GM19035 (cell line): ENCODE results near the gene AP1M1.
A peak's percentile ranks its signal among the peaks of the same experiment; 100 is the strongest.

Experiments
- ATAC-seq: cut with Tn5 transposase; IDR thresholded peaks from one replicate; pipeline ENCODE4 v1.9.1; 2021; ENCODE audit not compliant: unreplicated experiment

Gene AP1M1

DNA sequence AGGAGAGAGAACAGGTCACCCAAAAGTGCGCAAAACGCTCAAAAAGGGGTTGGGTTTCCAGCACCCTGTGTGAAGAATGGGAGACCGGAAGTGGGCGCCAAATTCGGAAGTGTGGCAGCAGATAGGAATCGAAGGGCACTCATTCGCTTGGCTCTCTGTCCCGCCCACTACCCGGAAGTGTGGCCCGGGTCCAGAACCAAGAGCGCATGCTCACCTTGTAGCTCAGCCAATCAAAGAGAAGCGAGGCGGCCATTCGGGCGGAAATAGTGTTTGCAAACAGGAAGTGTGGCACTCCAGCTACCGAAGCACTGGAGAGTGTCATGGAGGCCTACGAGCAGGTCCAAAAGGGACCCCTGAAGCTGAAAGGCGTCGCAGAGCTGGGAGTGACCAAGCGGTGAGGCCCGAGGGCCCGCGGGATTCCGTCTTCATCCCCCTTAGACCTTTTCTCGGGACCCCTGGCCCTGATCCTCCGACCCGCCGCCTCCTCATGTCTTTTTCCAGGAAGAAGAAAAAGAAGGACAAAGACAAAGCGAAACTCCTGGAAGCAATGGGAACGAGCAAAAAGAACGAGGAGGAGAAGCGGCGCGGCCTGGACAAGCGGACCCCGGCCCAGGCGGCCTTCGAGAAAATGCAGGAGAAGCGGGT lies 12.5 kb upstream of the AP1M1 start, which contains the start of gene FAM32A:
Gene FAM32A, plus strand, starts transcription at position 288 of the 645 bp plus-strand sequence. Its CDS starts 33 bp downstream, at position 321.
- peak; percentile 90 for ATAC-seq

- no peak for ATAC-seq
Measured at GRCh38 chr19:16185768-16186123, 12.0 kb upstream of the AP1M1 start.

DNA sequence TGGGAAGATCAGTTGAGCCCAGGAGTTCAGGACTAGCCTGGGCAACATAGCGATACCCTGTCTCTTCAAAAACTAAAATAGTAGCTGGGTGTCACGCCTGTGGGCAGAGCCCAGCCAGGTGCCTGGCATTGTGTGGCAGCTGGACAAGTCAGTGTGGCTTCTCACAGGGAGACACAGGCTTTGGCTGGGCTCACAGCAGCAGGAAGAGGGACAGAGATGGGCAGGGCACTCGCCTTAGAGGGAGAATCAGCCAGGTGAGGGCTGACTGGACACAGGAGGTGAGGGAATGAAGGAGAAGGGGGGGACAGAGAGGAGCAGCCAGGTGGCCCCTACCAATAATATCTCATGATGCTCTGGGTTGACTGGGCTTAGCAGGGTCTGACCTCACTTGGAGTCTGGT lies 9.2 kb upstream of the AP1M1 start:
- no peak for ATAC-seq

GRCh38 chr19:16190198-16190597 lies 7.5 kb upstream of the AP1M1 start:
- ATAC-seq, result no peak

DNA sequence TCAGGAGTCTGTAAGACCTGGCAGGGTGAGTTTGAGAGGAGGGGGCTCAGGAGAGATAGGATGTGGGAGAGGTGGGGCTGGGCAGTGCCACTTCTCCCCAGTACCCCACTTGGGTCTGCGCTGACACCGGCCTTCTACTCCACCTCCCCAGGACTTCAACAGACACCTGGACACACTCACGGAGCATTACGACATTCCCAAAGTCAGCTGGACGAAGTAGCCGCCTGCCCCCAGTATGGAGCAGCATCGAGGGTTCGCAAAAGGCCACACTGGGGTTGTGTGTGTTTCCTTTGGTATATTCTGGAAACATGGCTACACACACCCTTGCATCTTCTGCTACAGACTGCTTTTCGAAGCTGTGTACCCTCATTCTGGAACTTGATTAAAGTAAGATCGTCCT lies 7.0 kb upstream of the AP1M1 start:
- no peak for ATAC-seq

GRCh38 chr19:16191216-16191908 lies 6.3 kb upstream of the AP1M1 start:
- no peak for ATAC-seq

- ATAC-seq, result no peak
Measured at GRCh38 chr19:16193466-16193865, 4.2 kb upstream of the AP1M1 start.

DNA sequence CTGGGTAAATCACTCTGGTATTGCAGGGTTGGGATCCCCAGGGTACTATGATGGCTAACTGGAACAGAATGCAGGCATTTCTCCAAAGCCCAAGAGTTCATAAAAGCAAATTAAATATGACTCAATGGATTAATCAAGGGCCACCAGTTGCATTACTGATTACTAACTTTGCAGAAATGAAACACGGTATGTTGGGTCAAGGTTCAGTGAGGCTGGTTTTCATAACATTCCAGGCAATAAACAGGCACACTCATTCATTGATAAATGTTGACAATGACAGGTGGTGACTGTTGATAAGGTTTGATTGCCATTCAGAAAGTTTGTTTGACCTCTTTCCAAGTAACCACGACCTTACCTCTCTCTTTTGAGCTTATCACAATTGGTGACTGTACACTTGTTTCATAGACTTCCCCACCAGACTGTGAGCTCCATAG lies 506 bp upstream of the AP1M1 start:
- peak; percentile 7 for ATAC-seq

- no peak for ATAC-seq
Measured at GRCh38 chr19:16198370-16198651, 600 bp downstream of the AP1M1 start.

GRCh38 chr19:16199275-16199932 lies 1.7 kb downstream of the AP1M1 start:
- no peak for ATAC-seq

GRCh38 chr19:16200038-16201010 lies 2.6 kb downstream of the AP1M1 start:
- ATAC-seq, result no peak

GRCh38 chr19:16201011-16201391 lies 3.3 kb downstream of the AP1M1 start:
- no peak for ATAC-seq

DNA sequence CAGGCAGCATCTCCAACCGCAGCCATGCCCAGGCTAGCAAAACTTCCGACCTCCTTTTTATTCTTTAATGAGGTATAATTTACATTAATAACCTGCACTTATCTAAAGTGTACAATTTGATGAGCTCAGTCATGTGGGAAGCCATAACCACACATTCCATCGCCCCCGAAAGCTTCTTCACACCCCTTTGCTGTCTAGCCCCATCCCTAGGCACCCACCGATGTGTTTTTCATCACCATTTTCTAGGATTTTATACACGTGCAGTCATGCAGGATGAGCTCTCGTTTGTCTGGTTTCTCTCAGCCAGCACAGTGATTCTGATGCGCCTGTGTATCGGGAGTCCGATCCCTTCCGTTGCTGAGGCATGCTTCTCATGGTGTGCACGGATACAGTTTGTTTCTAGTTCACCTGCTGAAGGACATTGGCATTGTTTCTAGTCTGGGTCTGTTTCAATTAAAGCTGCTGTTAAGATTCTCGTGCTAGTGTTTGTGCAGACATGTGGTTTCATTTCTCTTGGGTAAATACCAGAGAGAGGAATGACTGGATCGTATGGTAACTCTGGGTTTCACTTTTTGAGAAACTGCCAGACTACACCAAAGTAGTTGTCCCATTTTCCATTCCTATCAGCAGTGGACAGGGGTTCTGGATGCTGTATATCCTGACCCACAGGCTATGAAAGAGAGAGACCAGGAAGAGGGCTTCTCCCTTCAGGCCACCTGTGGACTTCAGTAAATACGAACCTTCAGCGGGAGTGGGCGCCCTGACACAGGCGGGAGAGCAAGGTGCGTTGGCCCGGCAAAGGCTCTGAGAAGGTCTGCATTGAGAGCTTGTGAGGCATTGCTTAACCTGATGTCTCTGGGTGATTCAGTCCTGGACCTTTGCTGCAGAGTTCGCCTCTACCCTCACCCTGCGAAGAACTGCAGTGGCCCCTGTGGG lies 4.9 kb downstream of the AP1M1 start:
- ATAC-seq, result no peak

DNA sequence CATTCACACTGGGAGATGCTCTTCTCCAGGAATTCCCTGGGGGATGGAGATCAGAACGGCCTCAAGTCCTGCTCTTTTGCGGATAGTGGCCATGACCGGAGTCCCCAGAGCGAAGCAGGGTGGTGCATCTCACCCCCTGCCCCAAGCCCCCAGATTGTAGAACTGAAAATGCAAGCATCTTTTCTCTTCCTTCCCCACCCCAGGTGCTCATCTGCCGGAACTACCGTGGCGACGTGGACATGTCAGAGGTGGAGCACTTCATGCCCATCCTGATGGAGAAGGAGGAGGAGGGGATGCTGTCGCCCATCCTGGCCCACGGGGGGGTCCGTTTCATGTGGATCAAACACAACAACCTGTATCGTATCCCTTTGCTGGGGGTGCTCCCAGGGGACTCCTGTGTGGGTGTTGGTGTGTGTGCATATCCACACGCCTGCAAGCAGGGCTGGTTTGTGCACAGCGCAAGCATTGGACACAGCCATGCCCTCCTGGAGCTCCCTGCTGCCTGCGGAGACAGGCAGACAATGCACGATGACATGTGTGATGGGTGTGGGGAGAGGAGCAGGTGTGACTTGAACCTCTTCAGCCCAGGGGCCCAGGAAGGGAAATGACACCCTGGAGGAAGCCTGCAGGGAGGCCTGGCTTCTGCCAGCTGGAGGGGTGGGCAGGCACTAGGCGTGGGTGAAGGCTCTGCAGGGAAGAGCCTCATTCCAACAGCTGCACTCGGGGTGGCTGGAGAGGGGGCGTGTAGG lies 5.7 kb downstream of the AP1M1 start:
- ATAC-seq, result no peak

DNA sequence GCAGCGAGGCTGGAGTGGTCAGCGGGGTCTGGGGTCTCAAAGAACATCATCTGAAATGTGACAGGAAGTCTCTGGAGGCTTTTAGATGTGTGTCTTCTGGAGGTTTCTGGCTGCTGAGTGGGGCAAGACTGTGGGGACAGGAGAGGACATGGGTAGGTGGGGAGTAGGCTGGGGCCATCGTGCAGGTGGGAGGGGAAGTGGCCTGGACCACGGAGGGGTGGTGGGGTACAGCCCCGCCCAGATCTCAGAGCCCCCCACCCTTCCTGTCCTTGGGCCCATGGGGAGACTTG lies 6.2 kb downstream of the AP1M1 start:
- no peak for ATAC-seq

- ATAC-seq, result no peak
Measured at GRCh38 chr19:16205205-16206045, 7.7 kb downstream of the AP1M1 start.

GRCh38 chr19:16206046-16206605 lies 8.4 kb downstream of the AP1M1 start:
- no peak for ATAC-seq

GRCh38 chr19:16206637-16207036 lies 8.9 kb downstream of the AP1M1 start:
- no peak for ATAC-seq

DNA sequence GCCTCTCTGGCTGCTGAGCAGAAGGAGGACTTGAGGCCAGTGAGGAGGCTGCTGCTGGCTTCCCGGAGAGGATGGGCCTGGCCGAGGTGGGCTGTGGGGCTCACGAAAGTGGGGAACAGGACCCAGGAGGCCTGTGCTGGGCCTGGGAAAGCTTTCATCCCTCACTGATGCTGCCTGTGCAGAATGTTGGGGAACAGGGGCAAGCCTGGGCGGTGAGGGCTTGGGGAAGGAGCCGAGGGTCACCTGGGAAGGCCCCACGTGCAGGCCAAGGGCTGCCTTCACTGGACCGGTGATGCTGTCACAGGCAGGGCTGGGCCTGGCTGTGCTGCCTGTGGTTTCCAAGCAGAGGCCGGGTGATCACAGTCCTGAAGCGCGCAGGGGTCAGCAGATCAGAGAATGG lies 9.4 kb downstream of the AP1M1 start:
- no peak for ATAC-seq
